ENCODE measurements around the gene SCRG1.

The SCRG1 gene

DNA sequence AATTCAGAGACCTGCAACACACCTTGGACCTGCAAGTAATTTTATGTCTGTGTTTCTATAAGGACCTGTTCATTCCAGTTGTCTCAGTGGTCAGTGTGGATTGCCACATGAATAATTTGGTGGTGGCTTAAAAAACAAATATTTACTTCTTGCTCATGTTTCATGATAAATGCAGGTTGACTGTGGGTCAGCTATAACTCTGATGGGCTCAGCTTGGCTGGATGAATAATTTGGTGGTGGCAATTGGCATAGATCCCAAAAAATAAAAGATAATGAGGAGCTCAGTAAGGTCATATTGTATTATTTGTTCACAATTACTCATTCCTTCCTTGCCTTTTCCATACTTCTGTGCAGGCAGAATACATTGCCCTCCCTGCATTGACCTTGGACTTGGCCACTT, 18.9 kb upstream of the SCRG1 start:
- TF ChIP-seq CREB5 (CRISPR knock-in tag; IDR thresholded peaks at IDR 0.05; ENCODE audit: low read depth) (no peak), POU6F1 (CRISPR knock-in tag; IDR thresholded peaks at IDR 0.05; ENCODE audit: borderline replicate concordance, low read depth) (no peak), SNAI2 (CRISPR knock-in tag; IDR thresholded peaks at IDR 0.05) (no peak), CSRNP3 (CRISPR knock-in tag; IDR thresholded peaks at IDR 0.05) (no peak), PPARA (CRISPR knock-in tag; IDR thresholded peaks at IDR 0.05; ENCODE audit: borderline replicate concordance) (no peak), PATZ1 (CRISPR knock-in tag; IDR thresholded peaks at IDR 0.05; ENCODE audit: borderline replicate concordance) (no peak), CSDC2 (CRISPR knock-in tag; IDR thresholded peaks at IDR 0.05) (no peak), GLIS3 (CRISPR knock-in tag; IDR thresholded peaks at IDR 0.05) (no peak), ISL1 (CRISPR knock-in tag; IDR thresholded peaks at IDR 0.05) (no peak), ZFP3 (CRISPR knock-in tag; IDR thresholded peaks at IDR 0.05) (no peak), ZC3H10 (CRISPR knock-in tag; IDR thresholded peaks at IDR 0.05) (no peak), BACH2 (CRISPR knock-in tag; IDR thresholded peaks at IDR 0.05; ENCODE audit: borderline replicate concordance) (no peak), ZNF565 (CRISPR knock-in tag; conservative IDR thresholded peaks at IDR 0.05; ENCODE audit: low read depth) (no peak), ESRRG (CRISPR knock-in tag; IDR thresholded peaks at IDR 0.05) (no peak)
- TF ChIP-seq, protein P1, sequence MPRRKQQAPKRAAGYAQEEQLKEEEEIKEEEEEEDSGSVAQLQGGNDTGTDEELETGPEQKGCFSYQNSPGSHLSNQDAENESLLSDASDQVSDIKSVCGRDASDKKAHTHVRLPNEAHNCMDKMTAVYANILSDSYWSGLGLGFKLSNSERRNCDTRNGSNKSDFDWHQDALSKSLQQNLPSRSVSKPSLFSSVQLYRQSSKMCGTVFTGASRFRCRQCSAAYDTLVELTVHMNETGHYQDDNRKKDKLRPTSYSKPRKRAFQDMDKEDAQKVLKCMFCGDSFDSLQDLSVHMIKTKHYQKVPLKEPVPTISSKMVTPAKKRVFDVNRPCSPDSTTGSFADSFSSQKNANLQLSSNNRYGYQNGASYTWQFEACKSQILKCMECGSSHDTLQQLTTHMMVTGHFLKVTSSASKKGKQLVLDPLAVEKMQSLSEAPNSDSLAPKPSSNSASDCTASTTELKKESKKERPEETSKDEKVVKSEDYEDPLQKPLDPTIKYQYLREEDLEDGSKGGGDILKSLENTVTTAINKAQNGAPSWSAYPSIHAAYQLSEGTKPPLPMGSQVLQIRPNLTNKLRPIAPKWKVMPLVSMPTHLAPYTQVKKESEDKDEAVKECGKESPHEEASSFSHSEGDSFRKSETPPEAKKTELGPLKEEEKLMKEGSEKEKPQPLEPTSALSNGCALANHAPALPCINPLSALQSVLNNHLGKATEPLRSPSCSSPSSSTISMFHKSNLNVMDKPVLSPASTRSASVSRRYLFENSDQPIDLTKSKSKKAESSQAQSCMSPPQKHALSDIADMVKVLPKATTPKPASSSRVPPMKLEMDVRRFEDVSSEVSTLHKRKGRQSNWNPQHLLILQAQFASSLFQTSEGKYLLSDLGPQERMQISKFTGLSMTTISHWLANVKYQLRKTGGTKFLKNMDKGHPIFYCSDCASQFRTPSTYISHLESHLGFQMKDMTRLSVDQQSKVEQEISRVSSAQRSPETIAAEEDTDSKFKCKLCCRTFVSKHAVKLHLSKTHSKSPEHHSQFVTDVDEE (CRISPR knock-in tag; IDR thresholded peaks at IDR 0.05): no peak
- no peak for ATAC-seq

DNA sequence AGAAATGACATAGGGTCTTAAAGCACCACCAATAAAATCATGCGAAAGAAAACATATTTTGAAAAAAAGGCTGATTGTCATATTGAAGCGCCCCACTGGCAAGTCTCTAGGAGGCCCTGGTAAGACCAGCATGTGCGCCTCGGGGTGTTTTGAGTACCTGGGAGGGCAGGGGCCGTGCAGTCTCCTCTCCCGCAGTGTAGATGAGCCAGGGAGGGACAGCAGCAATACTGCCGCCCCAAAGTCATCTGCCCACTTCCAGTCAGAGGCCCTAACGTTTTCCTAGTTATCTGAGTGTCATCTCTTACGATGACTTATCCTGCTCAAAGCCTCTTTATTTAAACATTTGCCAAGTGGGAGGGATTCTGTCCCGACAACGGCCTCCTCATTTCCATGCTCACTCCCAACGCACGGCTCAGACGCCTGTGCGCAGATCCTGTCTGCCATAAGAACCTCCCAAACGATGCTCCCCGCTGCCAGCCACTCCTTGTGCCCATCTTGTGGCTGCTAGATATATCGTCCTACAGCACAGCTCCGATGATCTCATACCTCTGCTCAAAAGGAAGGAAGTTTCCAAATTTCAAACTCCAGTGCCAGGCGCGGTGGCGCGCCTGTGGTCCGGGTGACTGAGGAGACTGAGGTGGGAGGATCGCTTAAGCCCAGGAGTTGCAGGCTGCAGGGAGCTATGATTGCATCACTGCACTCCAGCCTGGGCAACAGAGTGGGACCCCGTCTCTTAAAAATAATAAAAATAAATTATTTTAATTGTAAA, 17.2 kb upstream of the SCRG1 start:
- no peak for ATAC-seq
- no peak for TF ChIP-seq TOX (CRISPR knock-in tag; IDR thresholded peaks at IDR 0.05; ENCODE audit: borderline replicate concordance)
- TF ChIP-seq, protein P1 (CRISPR knock-in tag; IDR thresholded peaks at IDR 0.05): no peak
- TF ChIP-seq CREB5 (CRISPR knock-in tag; IDR thresholded peaks at IDR 0.05; ENCODE audit: low read depth): no peak
- no peak for TF ChIP-seq GLIS3 (CRISPR knock-in tag; IDR thresholded peaks at IDR 0.05)
- TF ChIP-seq ZFP30 (CRISPR knock-in tag; IDR thresholded peaks at IDR 0.05): no peak
- TF ChIP-seq CSDC2 (CRISPR knock-in tag; IDR thresholded peaks at IDR 0.05): no peak
- no peak for TF ChIP-seq ZNF70 (CRISPR knock-in tag; IDR thresholded peaks at IDR 0.05)
- no peak for TF ChIP-seq ZNF8 (CRISPR knock-in tag; IDR thresholded peaks at IDR 0.05)
- TF ChIP-seq ARNTL (CRISPR knock-in tag; IDR thresholded peaks at IDR 0.05; ENCODE audit: borderline replicate concordance, low read depth): no peak
- TF ChIP-seq SNAI2 (CRISPR knock-in tag; IDR thresholded peaks at IDR 0.05): no peak
- no peak for TF ChIP-seq PATZ1 (CRISPR knock-in tag; IDR thresholded peaks at IDR 0.05; ENCODE audit: borderline replicate concordance)
- no peak for TF ChIP-seq ESRRG (CRISPR knock-in tag; IDR thresholded peaks at IDR 0.05)
- TF ChIP-seq ZC3H10 (CRISPR knock-in tag; IDR thresholded peaks at IDR 0.05): no peak
- TF ChIP-seq RARB (CRISPR knock-in tag; IDR thresholded peaks at IDR 0.05): no peak
- TF ChIP-seq ISL1 (CRISPR knock-in tag; IDR thresholded peaks at IDR 0.05): no peak
- no peak for TF ChIP-seq ZNF565 (CRISPR knock-in tag; conservative IDR thresholded peaks at IDR 0.05; ENCODE audit: low read depth)
- TF ChIP-seq BACH2 (CRISPR knock-in tag; IDR thresholded peaks at IDR 0.05; ENCODE audit: borderline replicate concordance): no peak
- TF ChIP-seq ZFP3 (CRISPR knock-in tag; IDR thresholded peaks at IDR 0.05): no peak

All from SK-N-SH treated with all-trans-retinoic acid at 6 μM for 48 hours (cell line).